HG03045 (cell line): Measurements from ENCODE around the gene TK1.

ENCODE experiments used
- ATAC-seq: cut with Tn5 transposase; IDR thresholded peaks from one replicate; pipeline ENCODE4 v1.9.1; 2021; ENCODE audit warnings: mild to moderate bottlenecking, moderate library complexity; ENCODE audit not compliant: unreplicated experiment

Gene TK1

GRCh38 chr17:78223061-78223460, 36.2 kb upstream of the TK1 start:
- ATAC-seq = no peak

DNA sequence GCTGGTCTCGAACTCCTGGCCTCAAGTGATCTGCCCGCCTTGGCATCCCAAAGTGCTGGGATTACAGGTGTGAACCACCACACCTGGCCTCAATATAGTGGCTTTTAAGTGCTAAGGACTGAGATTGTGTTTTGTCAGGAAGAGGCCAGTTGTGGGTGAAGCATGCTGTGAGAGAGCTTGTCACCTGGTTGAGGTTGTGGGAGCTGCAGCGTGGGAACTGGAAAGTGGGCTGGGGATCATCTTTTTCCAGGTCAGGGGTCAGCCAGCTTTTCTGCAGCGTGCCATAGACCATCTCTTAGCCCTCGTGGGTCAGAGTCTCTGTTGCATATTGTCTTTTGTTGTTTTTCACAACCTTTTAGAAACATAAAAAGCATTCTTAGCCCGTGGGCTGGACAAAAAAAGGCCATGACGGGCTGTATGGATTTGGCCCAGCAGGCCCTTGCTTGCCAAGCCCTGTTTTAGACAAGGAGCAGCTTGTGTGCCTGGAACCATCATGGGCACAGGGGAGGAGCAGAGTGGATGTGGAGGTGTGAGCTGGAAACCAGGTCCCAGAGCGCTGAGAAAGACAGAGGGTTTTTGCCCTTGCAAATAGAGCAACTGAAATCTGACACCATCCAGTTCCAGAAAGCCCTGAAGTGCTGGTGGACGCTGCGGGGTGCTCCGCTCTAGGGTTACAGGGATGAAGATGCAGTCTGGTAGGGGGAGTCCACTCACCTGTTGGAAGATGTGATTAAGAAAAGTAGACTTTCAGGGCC, 32.7 kb upstream of the TK1 start:
- no peak for ATAC-seq

DNA sequence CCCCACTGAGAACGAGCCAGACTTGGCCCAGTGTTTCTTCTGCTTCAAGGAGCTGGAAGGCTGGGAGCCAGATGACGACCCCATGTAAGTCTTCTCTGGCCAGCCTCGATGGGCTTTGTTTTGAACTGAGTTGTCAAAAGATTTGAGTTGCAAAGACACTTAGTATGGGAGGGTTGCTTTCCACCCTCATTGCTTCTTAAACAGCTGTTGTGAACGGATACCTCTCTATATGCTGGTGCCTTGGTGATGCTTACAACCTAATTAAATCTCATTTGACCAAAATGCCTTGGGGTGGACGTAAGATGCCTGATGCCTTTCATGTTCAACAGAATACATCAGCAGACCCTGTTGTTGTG, 27.8 kb upstream of the TK1 start:
- ATAC-seq = no peak

DNA sequence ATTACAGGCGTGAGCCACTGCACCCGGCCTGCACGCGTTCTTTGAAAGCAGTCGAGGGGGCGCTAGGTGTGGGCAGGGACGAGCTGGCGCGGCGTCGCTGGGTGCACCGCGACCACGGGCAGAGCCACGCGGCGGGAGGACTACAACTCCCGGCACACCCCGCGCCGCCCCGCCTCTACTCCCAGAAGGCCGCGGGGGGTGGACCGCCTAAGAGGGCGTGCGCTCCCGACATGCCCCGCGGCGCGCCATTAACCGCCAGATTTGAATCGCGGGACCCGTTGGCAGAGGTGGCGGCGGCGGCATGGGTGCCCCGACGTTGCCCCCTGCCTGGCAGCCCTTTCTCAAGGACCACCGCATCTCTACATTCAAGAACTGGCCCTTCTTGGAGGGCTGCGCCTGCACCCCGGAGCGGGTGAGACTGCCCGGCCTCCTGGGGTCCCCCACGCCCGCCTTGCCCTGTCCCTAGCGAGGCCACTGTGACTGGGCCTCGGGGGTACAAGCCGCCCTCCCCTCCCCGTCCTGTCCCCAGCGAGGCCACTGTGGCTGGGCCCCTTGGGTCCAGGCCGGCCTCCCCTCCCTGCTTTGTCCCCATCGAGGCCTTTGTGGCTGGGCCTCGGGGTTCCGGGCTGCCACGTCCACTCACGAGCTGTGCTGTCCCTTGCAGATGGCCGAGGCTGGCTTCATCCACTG, 27.3 kb upstream of the TK1 start, which contains the start of gene BIRC5:
BIRC5 (plus strand) TSS at position 238 of the 690 bp plus-strand sequence; CDS start at position 302, 64 bp downstream.
- peak; percentile 86 for ATAC-seq

- ATAC-seq = no peak
These were observed 24.2 kb upstream of the TK1 start for GRCh38 chr17:78211032-78211431.

- no peak for ATAC-seq
These were observed 23.3 kb upstream of the TK1 start for GRCh38 chr17:78210111-78210510.

DNA sequence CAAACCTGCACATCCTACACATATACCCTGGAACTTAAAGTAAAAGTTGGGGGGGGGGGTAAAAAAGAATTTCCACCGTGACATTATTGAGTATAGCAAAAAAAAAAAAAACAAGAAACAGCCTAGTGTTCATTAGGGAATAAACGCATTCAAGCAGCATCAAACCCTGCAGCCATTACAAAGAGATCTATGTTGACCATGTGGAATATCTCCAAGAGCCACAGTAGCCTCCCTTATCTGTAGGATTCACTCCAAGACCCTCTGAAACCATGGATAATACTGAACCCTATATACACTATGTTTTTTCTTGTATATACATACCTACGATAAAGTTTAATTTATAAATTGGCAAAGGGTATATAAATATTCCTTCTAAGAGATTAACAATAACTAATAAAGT, 21.6 kb upstream of the TK1 start:
- ATAC-seq = no peak

DNA sequence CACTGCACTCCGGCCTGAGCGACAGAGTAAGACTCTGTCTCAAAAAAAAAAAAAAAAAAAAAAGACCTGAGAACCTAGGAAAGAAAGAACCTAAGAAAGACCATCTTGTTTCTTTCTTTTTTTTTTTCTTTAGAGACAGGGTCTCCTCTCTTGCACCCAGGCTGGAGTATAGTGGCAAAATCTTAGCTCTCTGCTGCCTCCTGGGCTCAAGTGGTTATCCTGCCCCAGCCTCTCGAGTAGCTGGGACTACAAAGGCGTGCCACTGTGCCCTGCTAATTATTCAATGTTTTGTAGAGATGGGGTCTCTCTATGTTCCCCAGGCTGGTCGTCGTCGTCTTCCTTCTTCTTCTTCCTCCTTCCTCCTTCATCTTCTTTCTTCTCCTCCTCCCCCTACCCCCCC, 19.4 kb upstream of the TK1 start:
- ATAC-seq = no peak

DNA sequence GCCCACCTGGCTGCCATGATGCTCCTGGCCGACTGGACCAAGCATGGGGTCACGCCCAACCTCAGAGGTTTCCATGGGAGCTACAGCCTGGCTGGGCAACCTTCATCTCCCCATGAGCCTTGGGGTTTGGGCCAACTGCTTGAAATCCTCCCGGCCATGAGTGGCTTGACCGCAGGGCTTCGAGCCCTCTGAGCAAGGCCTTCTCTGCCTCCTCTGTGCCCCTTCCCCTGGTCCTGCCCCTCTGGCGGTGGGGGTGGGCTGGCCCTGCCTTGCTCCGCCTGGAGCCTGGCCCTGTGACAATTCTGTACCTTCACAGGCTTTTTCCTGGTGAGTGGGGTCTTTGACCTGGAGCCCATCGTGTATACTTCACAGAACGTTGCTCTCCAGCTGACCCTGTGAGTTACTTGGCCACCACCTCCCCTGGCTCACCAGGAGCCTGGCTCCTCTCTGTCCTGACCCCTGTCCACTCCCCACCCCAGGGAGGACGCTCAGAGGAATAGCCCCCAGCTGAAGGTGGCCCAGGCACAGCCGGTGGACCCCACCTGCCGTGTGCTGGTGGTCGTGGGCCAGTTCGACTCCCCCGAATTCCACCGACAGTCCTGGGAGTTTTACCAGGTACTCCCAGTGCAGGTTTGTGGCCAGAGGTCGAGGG, 18.4 kb upstream of the TK1 start:
- ATAC-seq = no peak

- no peak for ATAC-seq
These were observed 17.7 kb upstream of the TK1 start for GRCh38 chr17:78204387-78205123.

DNA sequence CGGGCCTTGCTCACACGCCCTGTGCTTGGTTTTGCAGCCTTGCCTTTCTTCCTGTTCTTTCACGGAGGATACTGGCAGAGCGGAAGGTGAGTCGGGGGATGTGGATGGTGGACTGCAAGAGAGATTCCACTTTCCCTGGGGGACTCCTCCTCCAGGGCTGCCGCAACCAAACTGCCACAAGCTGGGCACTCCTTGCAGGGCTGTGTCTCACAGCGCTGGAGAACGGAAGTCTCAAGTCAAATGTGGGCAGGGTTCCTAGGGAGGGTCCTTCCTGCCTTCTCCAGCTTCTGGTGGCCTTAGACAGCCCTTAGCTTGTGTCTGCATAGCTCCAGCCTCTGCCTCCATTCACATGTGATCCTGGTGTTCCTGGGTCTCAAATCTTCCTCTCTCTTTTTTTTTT, 15.8 kb upstream of the TK1 start:
- no peak for ATAC-seq

DNA sequence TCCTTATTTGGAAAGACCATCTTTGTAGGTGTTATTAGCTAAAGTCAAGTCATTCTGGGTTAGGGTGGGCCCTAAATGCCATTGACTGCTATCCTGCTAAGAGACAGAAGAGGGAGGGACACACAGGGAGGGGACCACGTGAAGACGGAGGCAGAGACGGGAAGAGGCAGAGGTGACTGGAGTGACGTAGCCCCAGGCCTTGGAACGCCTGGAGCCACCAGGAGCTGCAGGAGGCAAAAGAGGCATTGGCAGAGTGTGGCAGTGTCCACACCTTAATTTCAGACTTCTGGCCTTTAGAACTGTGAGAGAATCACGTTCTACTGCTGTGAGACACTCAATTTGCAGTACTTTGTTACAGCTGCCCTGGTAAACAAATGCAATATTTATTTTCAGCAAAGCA, 13.6 kb upstream of the TK1 start:
- ATAC-seq = no peak

DNA sequence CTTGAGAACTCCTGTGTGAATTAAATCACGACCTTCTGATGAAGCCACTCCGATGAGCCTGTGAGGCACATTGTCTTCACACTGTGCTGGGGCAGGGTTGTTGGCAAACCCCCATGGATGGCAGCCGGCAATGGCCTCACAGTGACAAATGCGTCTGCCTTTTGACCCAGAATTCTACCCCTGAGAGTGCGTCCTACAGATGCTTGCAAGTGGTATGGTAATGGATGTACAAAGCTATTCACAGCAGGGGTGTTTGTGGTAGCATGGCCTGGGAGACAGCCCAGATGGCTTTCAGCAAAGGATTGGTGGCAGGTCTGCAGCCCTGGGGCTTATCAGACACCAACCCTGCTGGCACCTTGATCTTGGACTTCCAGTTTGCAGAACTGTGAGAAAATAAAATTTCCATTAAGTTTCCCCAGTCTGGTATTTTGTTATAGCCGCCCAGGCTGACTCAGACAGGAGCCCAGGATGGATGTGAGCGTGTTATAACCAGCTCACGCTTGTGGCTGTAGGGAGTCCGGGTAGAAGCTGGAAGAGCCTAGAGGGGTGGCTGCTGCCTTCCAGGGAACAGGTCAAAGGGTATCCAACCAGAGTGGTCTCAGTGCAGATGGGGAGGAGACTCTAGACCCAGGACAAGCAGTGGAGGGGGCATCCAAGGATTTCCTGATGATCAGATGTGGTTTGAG, 10.4 kb upstream of the TK1 start:
- no peak for ATAC-seq

DNA sequence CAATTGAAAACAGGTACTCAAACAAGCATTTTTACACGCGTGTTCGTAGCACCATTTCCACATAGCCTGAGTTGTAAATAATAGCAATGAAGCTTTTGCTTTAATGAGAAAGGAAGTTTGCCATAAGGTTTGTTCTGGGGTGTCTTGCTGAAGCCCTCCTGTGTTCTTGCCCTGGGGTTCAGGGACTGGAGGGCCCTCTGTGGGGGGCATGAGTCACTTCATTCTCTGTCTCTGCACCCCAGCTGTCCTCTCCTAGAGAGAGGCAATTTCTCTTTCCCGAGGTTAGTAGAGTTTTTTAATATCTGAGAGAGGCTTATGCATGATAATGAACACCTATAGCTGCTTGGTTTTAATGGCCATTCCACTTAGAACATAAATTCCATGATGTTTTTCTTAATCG, 9.9 kb upstream of the TK1 start:
- ATAC-seq = no peak

DNA sequence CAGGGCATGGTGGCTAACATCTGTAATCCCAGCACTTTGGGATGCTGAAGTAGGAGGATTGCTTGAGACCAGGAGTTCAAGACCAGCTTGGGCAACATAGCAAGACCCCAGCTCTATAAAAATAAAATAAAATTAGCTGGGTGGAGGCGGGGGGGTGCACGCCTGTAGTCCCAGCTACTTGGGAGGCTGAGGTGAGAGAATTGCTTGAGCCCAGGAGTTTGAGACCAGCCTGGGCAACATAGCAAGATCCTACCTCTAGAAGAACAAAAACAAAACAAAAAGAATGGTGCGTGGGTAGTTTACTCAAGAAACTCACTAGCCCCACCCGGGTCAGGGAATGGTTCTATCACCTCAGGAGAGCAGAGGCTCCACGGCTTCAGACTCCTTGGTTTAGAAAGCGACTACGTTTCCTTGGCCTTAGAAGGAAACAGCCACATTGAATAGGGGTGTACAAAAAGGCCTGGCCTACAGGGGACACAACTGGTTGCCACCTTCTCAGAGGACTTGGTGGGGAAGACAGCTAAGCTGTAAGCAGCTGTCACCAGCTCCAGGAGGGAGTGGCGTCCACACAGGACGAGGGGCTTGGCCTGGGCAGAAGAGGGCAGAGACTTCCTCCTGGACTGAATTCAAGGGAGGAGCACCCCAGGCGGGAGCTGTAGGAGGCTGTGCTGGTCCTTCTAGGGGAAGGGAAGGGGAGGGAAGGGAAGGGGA, 716 bp downstream of the TK1 start:
- ATAC-seq = no peak

GRCh38 chr17:78184868-78185267, 2.0 kb downstream of the TK1 start:
- no peak for ATAC-seq

DNA sequence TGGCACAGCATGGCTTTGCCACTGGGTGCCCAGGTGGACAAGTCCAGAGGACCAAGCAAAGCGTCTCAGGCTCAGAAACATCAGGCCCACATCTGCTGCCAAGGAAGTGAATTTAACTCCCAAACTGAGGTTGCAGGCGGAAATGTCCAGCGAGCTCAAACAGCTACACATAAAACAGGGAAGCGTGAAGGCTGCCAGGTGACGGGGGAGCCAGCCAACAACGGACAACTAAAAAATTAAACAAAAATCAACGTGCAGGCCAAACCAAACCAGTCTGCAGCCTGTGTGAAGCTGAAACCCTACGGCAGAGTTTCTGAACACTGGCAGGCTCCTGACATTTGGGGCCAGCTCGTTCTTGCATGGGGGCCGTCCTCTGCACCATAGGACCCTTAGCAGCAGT, 2.5 kb downstream of the TK1 start:
- no peak for ATAC-seq

GRCh38 chr17:78183916-78184315, 2.9 kb downstream of the TK1 start:
- ATAC-seq = no peak

- no peak for ATAC-seq
These were observed 4.3 kb downstream of the TK1 start for GRCh38 chr17:78182504-78182903.

DNA sequence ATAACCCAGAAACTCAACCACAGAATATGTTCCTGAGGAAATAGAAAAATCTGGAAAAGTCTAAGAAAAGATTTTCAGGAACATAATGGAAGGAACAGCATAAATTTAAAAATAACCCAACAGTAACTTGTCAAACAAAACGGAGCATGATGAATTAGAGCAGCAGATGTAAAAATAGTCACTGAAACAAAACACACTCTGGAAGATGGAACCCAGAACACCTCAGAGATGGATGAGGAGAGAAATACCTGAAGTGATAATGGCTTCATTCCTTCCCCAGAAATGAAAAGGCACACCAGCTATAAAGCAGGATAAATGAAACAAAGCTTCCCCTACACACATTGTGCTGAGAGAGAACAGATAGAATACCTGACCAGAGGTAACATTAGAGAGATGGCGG, 6.3 kb downstream of the TK1 start:
- ATAC-seq = no peak
